ENCODE data around the gene PRRC2B.

Gene PRRC2B

DNA sequence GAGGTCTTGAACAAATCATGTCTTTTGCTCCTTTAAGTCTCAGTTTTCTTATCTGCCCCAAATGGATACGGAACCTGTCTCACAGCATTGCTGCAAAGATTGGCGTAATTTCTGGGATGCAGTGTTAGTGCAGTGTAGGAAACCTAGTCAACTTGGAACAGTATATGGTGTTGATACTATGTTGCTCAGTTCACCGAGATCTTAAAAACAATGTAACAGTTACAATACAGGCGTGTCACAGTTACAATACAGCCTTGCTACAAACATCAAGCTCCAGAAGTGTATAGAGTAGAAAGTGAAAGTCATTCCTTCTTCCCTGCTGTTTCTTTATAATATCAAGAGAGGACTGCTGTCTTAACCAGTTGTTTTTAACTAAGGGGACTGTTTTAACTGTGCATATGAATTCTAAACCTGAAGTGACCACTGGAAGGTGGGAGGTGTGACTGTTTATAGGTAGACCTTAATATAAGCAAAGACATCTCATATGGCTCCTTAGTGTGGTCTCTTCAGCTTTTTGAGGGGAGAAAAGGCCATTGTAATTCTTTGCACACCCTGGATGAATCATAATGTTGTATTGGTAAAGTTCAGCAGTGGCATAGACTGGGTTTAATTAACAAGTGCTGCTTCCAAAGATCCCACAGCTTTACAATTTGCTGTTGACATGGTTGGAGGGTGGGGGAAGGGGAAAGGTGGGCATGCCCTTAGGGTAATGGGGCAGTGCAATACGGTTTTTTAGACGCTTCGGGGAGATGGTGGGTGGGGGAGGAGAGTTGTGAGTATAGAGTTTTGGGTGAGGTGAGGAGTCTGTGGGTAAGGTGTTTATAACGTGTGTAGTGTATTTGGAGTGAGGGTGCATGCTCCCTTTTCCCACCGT is 12.9 kb downstream of the PRRC2B start:
- H3K4me3 ChIP-seq (ENCODE audit: low read length in 2 of 2), result peak overlapping the region; percentile 28 to 49
- H3K36me3 ChIP-seq (ENCODE audit: control insufficient read depth in 2 of 2, insufficient read depth in 2 of 2, low read length in 2 of 2), result no peaks in the 10 kb centered on the region
- H3K27me3 ChIP-seq (ENCODE audit: control insufficient read depth in 2 of 2, insufficient read depth in 2 of 2, low read length in 2 of 2), result no peaks in the 10 kb centered on the region
- peak overlapping the region in 1 of 2 donors; percentile 42 for H3K9ac ChIP-seq (ENCODE audit: low read depth in 1 of 2, low read length in 2 of 2)
- H3K27ac ChIP-seq (ENCODE audit: low read depth in 2 of 2, low read length in 2 of 2), result peak overlapping the region; percentile 35 to 44
- H3K4me1 ChIP-seq (ENCODE audit: control insufficient read depth in 2 of 2, insufficient read depth in 2 of 2, low read length in 2 of 2), result peaks cover 50 to 51% of the 10 kb centered on the region in 2 donors
- H3K9me3 ChIP-seq (ENCODE audit: control insufficient read depth in 2 of 2, low read length in 2 of 2), result no peaks in the 10 kb centered on the region

GRCh38 chr9:131407717-131408195 is 13.9 kb downstream of the PRRC2B start:
- H3K4me1 ChIP-seq (ENCODE audit: control insufficient read depth in 2 of 2, insufficient read depth in 2 of 2, low read length in 2 of 2), result peaks cover 40 to 44% of the 10 kb centered on the region in 2 donors
- no peaks in the 10 kb centered on the region for H3K27me3 ChIP-seq (ENCODE audit: control insufficient read depth in 2 of 2, insufficient read depth in 2 of 2, low read length in 2 of 2)
- H3K9me3 ChIP-seq (ENCODE audit: control insufficient read depth in 2 of 2, low read length in 2 of 2), result no peaks in the 10 kb centered on the region
- no peak overlapping the region for H3K9ac ChIP-seq (ENCODE audit: low read depth in 1 of 2, low read length in 2 of 2)
- H3K36me3 ChIP-seq (ENCODE audit: control insufficient read depth in 2 of 2, insufficient read depth in 2 of 2, low read length in 2 of 2), result peaks cover 0 to 2% of the 10 kb centered on the region in 2 donors
- peak overlapping the region in 1 of 2 donors; percentile 49 for H3K4me3 ChIP-seq (ENCODE audit: low read length in 2 of 2)
- H3K27ac ChIP-seq (ENCODE audit: low read depth in 2 of 2, low read length in 2 of 2), result peak overlapping the region in 1 of 2 donors; percentile 44

DNA sequence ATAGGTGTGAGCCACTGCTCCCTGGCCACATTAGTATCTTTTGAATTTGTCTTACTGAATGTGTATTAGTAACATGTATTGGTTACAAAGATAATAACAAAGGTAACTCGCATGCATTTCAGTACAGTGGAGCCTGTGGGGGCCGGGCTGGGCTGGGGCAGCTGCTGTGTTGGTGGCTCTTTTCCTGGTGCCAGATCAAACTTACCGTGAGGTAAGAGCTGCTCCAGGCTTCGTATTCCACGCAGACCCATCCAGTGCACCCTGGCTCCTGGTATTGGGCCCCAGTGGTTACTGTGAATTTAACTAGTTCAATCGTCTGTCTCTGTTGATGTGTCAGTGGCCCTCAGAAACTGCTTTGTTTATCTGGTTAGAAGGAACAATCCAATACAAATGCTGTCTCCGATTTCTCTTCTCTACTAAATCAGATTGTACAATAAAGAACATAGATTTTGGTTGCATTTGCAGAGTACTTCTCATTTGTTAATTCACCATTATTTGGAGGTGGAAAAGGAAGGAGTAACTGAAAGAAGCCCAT is 15.6 kb downstream of the PRRC2B start:
- H3K4me3 ChIP-seq (ENCODE audit: low read length in 2 of 2), result no peak overlapping the region
- no peak overlapping the region for H3K27ac ChIP-seq (ENCODE audit: low read depth in 2 of 2, low read length in 2 of 2)
- H3K36me3 ChIP-seq (ENCODE audit: control insufficient read depth in 2 of 2, insufficient read depth in 2 of 2, low read length in 2 of 2), result peaks cover 2% of the 10 kb centered on the region in 2 donors
- no peaks in the 10 kb centered on the region for H3K9me3 ChIP-seq (ENCODE audit: control insufficient read depth in 2 of 2, low read length in 2 of 2)
- no peak overlapping the region for H3K9ac ChIP-seq (ENCODE audit: low read depth in 1 of 2, low read length in 2 of 2)
- peaks cover 35 to 41% of the 10 kb centered on the region in 2 donors for H3K4me1 ChIP-seq (ENCODE audit: control insufficient read depth in 2 of 2, insufficient read depth in 2 of 2, low read length in 2 of 2)
- no peaks in the 10 kb centered on the region for H3K27me3 ChIP-seq (ENCODE audit: control insufficient read depth in 2 of 2, insufficient read depth in 2 of 2, low read length in 2 of 2)

GRCh38 chr9:131410044-131410491 is 16.2 kb downstream of the PRRC2B start:
- H3K4me1 ChIP-seq (ENCODE audit: control insufficient read depth in 2 of 2, insufficient read depth in 2 of 2, low read length in 2 of 2), result peaks cover 34 to 36% of the 10 kb centered on the region in 2 donors
- no peak overlapping the region for H3K9ac ChIP-seq (ENCODE audit: low read depth in 1 of 2, low read length in 2 of 2)
- H3K27ac ChIP-seq (ENCODE audit: low read depth in 2 of 2, low read length in 2 of 2), result no peak overlapping the region

GRCh38 chr9:131411719-131412681 is 18.1 kb downstream of the PRRC2B start:
- H3K4me3 ChIP-seq (ENCODE audit: low read length in 2 of 2), result no peak overlapping the region
- no peaks in the 10 kb centered on the region for H3K9me3 ChIP-seq (ENCODE audit: control insufficient read depth in 2 of 2, low read length in 2 of 2)
- H3K36me3 ChIP-seq (ENCODE audit: control insufficient read depth in 2 of 2, insufficient read depth in 2 of 2, low read length in 2 of 2), result peaks cover 2% of the 10 kb centered on the region in 2 donors
- H3K27ac ChIP-seq (ENCODE audit: low read depth in 2 of 2, low read length in 2 of 2), result no peak overlapping the region
- no peaks in the 10 kb centered on the region for H3K27me3 ChIP-seq (ENCODE audit: control insufficient read depth in 2 of 2, insufficient read depth in 2 of 2, low read length in 2 of 2)
- H3K4me1 ChIP-seq (ENCODE audit: control insufficient read depth in 2 of 2, insufficient read depth in 2 of 2, low read length in 2 of 2), result peaks cover 17 to 18% of the 10 kb centered on the region in 2 donors
- no peak overlapping the region for H3K9ac ChIP-seq (ENCODE audit: low read depth in 1 of 2, low read length in 2 of 2)

More at GRCh38 chr9:131410044-131410491, 16.2 kb downstream of the PRRC2B start:
- H3K4me3 ChIP-seq (ENCODE audit: low read length in 2 of 2), result no peak overlapping the region
- no peaks in the 10 kb centered on the region for H3K9me3 ChIP-seq (ENCODE audit: control insufficient read depth in 2 of 2, low read length in 2 of 2)
- no peaks in the 10 kb centered on the region for H3K27me3 ChIP-seq (ENCODE audit: control insufficient read depth in 2 of 2, insufficient read depth in 2 of 2, low read length in 2 of 2)
- H3K36me3 ChIP-seq (ENCODE audit: control insufficient read depth in 2 of 2, insufficient read depth in 2 of 2, low read length in 2 of 2), result peaks cover 2% of the 10 kb centered on the region in 2 donors

GRCh38 chr9:131416509-131416908 is 22.6 kb downstream of the PRRC2B start:
- H3K27me3 ChIP-seq (ENCODE audit: control insufficient read depth in 2 of 2, insufficient read depth in 2 of 2, low read length in 2 of 2), result no peaks in the 10 kb centered on the region
- peaks cover 21 to 26% of the 10 kb centered on the region in 2 donors for H3K4me1 ChIP-seq (ENCODE audit: control insufficient read depth in 2 of 2, insufficient read depth in 2 of 2, low read length in 2 of 2)
- H3K27ac ChIP-seq (ENCODE audit: low read depth in 2 of 2, low read length in 2 of 2), result no peak overlapping the region

DNA sequence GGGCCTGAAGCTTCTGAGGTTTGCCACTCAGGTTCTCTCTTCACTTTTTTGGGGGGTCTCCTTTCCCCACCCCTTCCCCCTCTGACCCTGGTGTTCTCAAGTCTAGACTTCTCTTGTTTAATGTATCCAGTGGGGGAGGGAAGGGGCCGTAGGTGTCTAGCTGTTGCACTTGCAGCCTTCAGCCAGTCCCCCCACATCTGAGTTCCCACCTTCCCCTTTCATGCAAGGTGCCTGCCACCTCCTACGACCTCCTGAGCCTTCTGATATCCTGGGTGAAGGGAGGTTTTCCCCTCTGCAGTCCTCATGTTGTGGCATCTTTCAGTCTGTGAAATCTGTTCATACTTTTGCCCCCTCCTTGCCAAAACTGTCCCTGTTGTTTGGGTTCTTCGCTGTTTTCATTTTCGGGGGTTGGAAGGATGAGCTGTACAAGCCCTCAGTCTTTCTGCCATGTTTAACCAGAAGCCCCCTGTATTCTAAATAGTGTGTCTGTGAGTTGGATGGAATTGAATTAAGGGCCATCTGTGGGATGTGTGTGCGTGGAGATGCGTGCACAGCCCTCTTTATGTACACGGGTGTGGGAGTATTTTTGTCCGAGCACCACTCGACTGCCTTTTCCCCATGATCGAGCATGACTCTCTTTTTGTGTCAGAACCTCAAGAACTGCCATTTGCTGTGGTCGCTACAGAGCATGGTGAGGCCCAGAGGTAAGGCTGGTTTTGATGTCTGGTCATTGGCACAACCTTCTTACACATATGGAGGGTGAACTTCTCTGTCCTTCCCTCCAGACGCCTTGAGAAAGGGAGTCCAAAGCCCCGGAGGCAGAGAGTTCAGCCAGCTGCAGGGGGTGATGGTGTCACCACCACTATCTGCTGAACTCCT is 23.6 kb downstream of the PRRC2B start:
- no peak overlapping the region for H3K4me3 ChIP-seq (ENCODE audit: low read length in 2 of 2)
- peaks cover 26 to 28% of the 10 kb centered on the region in 2 donors for H3K4me1 ChIP-seq (ENCODE audit: control insufficient read depth in 2 of 2, insufficient read depth in 2 of 2, low read length in 2 of 2)
- no peaks in the 10 kb centered on the region for H3K27me3 ChIP-seq (ENCODE audit: control insufficient read depth in 2 of 2, insufficient read depth in 2 of 2, low read length in 2 of 2)
- H3K9me3 ChIP-seq (ENCODE audit: control insufficient read depth in 2 of 2, low read length in 2 of 2), result no peaks in the 10 kb centered on the region
- H3K27ac ChIP-seq (ENCODE audit: low read depth in 2 of 2, low read length in 2 of 2), result peak overlapping the region in 1 of 2 donors; percentile 23
- H3K36me3 ChIP-seq (ENCODE audit: control insufficient read depth in 2 of 2, insufficient read depth in 2 of 2, low read length in 2 of 2), result peaks cover 0 to 2% of the 10 kb centered on the region in 2 donors
- H3K9ac ChIP-seq (ENCODE audit: low read depth in 1 of 2, low read length in 2 of 2), result peak overlapping the region in 1 of 2 donors; percentile 19

More at GRCh38 chr9:131416509-131416908, 22.6 kb downstream of the PRRC2B start:
- Histone ChIP-seq H3K4me3 (ENCODE audit: low read length in 2 of 2) (no peak overlapping the region), H3K36me3 (ENCODE audit: control insufficient read depth in 2 of 2, insufficient read depth in 2 of 2, low read length in 2 of 2) (peaks cover 2% of the 10 kb centered on the region in 2 donors), H3K9me3 (ENCODE audit: control insufficient read depth in 2 of 2, low read length in 2 of 2) (no peaks in the 10 kb centered on the region), H3K9ac (ENCODE audit: low read depth in 1 of 2, low read length in 2 of 2) (no peak overlapping the region)

DNA sequence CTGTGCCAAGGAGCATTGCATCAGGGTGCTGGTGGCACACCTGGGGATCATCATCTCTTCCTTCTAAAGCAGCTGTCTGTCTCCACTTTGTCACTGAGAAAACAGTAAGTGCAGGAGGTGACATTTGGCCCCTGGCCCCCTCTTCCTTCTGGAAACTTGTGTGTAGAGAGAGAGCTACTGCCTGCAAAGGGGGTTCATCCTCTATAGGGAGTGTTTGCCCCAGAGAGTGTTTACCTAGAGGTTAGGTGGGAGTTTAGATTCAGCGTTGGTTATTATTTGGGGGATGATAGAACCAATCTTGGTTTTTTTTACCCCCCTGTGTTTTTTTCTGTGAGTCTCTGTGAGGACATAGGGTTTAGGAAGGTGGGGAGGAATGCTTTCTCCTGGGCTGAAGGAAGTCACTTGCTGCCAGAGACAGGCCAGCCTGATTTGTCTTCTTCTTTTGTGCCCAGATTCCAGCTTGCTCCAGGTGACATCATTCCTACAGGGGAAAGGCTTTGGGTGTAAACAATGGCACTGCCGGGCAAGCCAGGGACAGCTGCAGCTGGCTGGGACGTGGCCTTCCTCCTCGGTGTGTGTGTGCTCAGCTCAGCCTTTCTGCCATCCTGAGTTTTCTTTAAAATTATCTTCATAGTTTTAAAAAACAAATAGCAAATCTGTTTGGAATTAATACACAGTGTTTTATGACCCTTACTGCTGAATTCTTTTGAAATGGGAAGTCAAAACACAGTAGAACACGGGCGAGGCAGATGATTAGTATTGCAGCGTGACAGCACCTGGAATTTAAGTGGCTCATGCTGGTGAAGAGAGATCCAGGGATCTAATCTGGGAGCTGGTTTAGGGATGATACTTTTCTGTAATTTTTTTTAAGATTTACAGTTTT is 24.5 kb downstream of the PRRC2B start:
- Histone ChIP-seq H3K4me1 (ENCODE audit: control insufficient read depth in 2 of 2, insufficient read depth in 2 of 2, low read length in 2 of 2) (peaks cover 35 to 37% of the 10 kb centered on the region in 2 donors), H3K27ac (ENCODE audit: low read depth in 2 of 2, low read length in 2 of 2) (peak overlapping the region; percentile 14 to 23), H3K36me3 (ENCODE audit: control insufficient read depth in 2 of 2, insufficient read depth in 2 of 2, low read length in 2 of 2) (no peaks in the 10 kb centered on the region), H3K27me3 (ENCODE audit: control insufficient read depth in 2 of 2, insufficient read depth in 2 of 2, low read length in 2 of 2) (no peaks in the 10 kb centered on the region), H3K9me3 (ENCODE audit: control insufficient read depth in 2 of 2, low read length in 2 of 2) (no peaks in the 10 kb centered on the region), H3K4me3 (ENCODE audit: low read length in 2 of 2) (no peak overlapping the region), H3K9ac (ENCODE audit: low read depth in 1 of 2, low read length in 2 of 2) (peak overlapping the region in 1 of 2 donors; percentile 19)

Measured in mucosa of rectum (tissue), 2 donors.